Measurements from ENCODE around the gene HPS4.

The HPS4 gene

GRCh38 chr22:26514419-26515161 lies 31.0 kb upstream of the HPS4 start:
- H3K4me3 ChIP-seq (ENCODE audit: low read depth, low read length), result no peak overlapping the region

GRCh38 chr22:26513838-26514237 lies 30.3 kb upstream of the HPS4 start:
- no peaks in the 10 kb centered on the region for H3K9me3 ChIP-seq
- peaks cover 13% of the 10 kb centered on the region for H3K36me3 ChIP-seq
- no peaks in the 10 kb centered on the region for H3K27me3 ChIP-seq
- no peak for TF ChIP-seq CTCF (IDR thresholded peaks at IDR 0.05; ENCODE audit: low read depth, low read length)
- H3K4me1 ChIP-seq, result peaks cover 3% of the 10 kb centered on the region; the same call in 1 of the 2 replicates
- H3K4me3 ChIP-seq (ENCODE audit: low read depth, low read length), result no peak overlapping the region
- DNase-seq, result no peak

More at GRCh38 chr22:26514419-26515161, 31.0 kb upstream of the HPS4 start:
- no peak for TF ChIP-seq CTCF (IDR thresholded peaks at IDR 0.05; ENCODE audit: low read depth, low read length)
- Histone ChIP-seq H3K27me3 (no peaks in the 10 kb centered on the region), H3K36me3 (peaks cover 5% of the 10 kb centered on the region), H3K9me3 (no peaks in the 10 kb centered on the region), H3K4me1 (peaks cover 3% of the 10 kb centered on the region; the same call in 1 of the 2 replicates)
- DNase-seq, result no peak

- Histone ChIP-seq H3K9me3 (no peaks in the 10 kb centered on the region), H3K4me1 (peaks cover 3% of the 10 kb centered on the region; the same call in 1 of the 2 replicates), H3K27me3 (no peaks in the 10 kb centered on the region), H3K4me3 (ENCODE audit: low read depth, low read length) (peak within 1 kb of the TSS; percentile 93), H3K36me3 (peaks cover 23% of the 10 kb centered on the region)
- peak; percentile 95 for DNase-seq
- 0 out of 2 replicates have a peak, but pooled peaks have one; percentile 9 for TF ChIP-seq CTCF (IDR thresholded peaks at IDR 0.05; ENCODE audit: low read depth, low read length)
These were observed 28.7 kb upstream of the HPS4 start, which contains the start of gene TFIP11 for GRCh38 chr22:26512149-26512793. TSS of gene TFIP11 (minus strand) at chr22:26512473. CDS start at chr22:26510272, 2,201 bp downstream.

GRCh38 chr22:26508148-26508547 lies 24.6 kb upstream of the HPS4 start:
- Histone ChIP-seq H3K4me3 (ENCODE audit: low read depth, low read length) (no peak overlapping the region), H3K36me3 (peaks cover 58% of the 10 kb centered on the region), H3K27me3 (no peaks in the 10 kb centered on the region), H3K9me3 (no peaks in the 10 kb centered on the region), H3K4me1 (peaks cover 1% of the 10 kb centered on the region; the same call in 1 of the 2 replicates)
- DNase-seq, result no peak
- TF ChIP-seq CTCF (IDR thresholded peaks at IDR 0.05; ENCODE audit: low read depth, low read length), result no peak

GRCh38 chr22:26503758-26504157 lies 20.2 kb upstream of the HPS4 start:
- no peak for TF ChIP-seq CTCF (IDR thresholded peaks at IDR 0.05; ENCODE audit: low read depth, low read length)
- no peak for DNase-seq
- Histone ChIP-seq H3K27me3 (no peaks in the 10 kb centered on the region), H3K4me1 (no peaks in the 10 kb centered on the region), H3K4me3 (ENCODE audit: low read depth, low read length) (no peak overlapping the region), H3K9me3 (no peaks in the 10 kb centered on the region), H3K36me3 (peaks cover 85% of the 10 kb centered on the region)

All from BE2C (cell line).